GM19023 (cell line): ENCODE results near the gene APOBEC3A.
"Not testable (repeated sequence)": the region's sequence is repeated elsewhere in the genome, so short reads cannot be mapped to it uniquely, and the experiment has no call there.

Experiments used
- ATAC-seq: cut with Tn5 transposase; IDR thresholded peaks from one replicate; pipeline ENCODE4 v1.9.1; 2021; ENCODE audit warnings: mild to moderate bottlenecking, moderate library complexity; ENCODE audit not compliant: unreplicated experiment

The APOBEC3A gene

GRCh38 chr22:38957808-38958650 lies 620 bp downstream of the APOBEC3A start:
- ATAC-seq: no peak

- not testable (repeated sequence) for ATAC-seq
Measured at GRCh38 chr22:38958651-38958943, 1.2 kb downstream of the APOBEC3A start.

- no peak for ATAC-seq
Measured at GRCh38 chr22:38959590-38959989, 2.2 kb downstream of the APOBEC3A start.

- ATAC-seq: not testable (repeated sequence)
Measured at GRCh38 chr22:38960673-38961072, 3.3 kb downstream of the APOBEC3A start.

GRCh38 chr22:38963291-38963738 lies 5.9 kb downstream of the APOBEC3A start:
- ATAC-seq: not testable (repeated sequence)

GRCh38 chr22:38963872-38964271 lies 6.5 kb downstream of the APOBEC3A start:
- ATAC-seq: no peak

GRCh38 chr22:38964306-38964705 lies 6.9 kb downstream of the APOBEC3A start:
- no peak for ATAC-seq

- no peak for ATAC-seq
Measured at GRCh38 chr22:38964989-38965388, 7.6 kb downstream of the APOBEC3A start.

- no peak for ATAC-seq
Measured at GRCh38 chr22:38965614-38966379, 8.4 kb downstream of the APOBEC3A start.

- no peak for ATAC-seq
Measured at GRCh38 chr22:38966380-38966702, 8.9 kb downstream of the APOBEC3A start.

GRCh38 chr22:38966942-38967341 lies 9.5 kb downstream of the APOBEC3A start:
- no peak for ATAC-seq

GRCh38 chr22:38967451-38968450 lies 10.3 kb downstream of the APOBEC3A start:
- ATAC-seq: no peak

GRCh38 chr22:38968801-38969200 lies 11.4 kb downstream of the APOBEC3A start:
- no peak for ATAC-seq

GRCh38 chr22:38970551-38970950 lies 13.1 kb downstream of the APOBEC3A start:
- no peak for ATAC-seq

GRCh38 chr22:38971202-38971601 lies 13.8 kb downstream of the APOBEC3A start:
- no peak for ATAC-seq

GRCh38 chr22:38971791-38972190 lies 14.4 kb downstream of the APOBEC3A start:
- no peak for ATAC-seq

- ATAC-seq: no peak
Measured at GRCh38 chr22:38972558-38972957, 15.1 kb downstream of the APOBEC3A start.

- ATAC-seq: no peak
Measured at GRCh38 chr22:38973289-38974169, 16.1 kb downstream of the APOBEC3A start.

GRCh38 chr22:38974170-38974825 lies 16.9 kb downstream of the APOBEC3A start:
- ATAC-seq: no peak

GRCh38 chr22:38974826-38975175 lies 17.4 kb downstream of the APOBEC3A start:
- no peak for ATAC-seq
